8988T (cell line): ENCODE data around the gene PTPRO.

ENCODE experiments used
- DNase-seq: peaks from one replicate; pipeline ENCODE4 v3.0.0; 2011

PTPRO gene

GRCh38 chr12:15355766-15356165 lies 33.5 kb downstream of the PTPRO start:
- DNase-seq: no peak

GRCh38 chr12:15356951-15357364 lies 34.6 kb downstream of the PTPRO start:
- no peak for DNase-seq

- DNase-seq: no peak
These were observed 42.2 kb downstream of the PTPRO start for GRCh38 chr12:15364221-15365160.

GRCh38 chr12:15368812-15369211 lies 46.5 kb downstream of the PTPRO start:
- no peak for DNase-seq

- DNase-seq: no peak
These were observed 50.0 kb downstream of the PTPRO start for GRCh38 chr12:15372352-15372751.

- no peak for DNase-seq
These were observed 65.5 kb downstream of the PTPRO start for GRCh38 chr12:15387772-15388171.

- DNase-seq: no peak
These were observed 67.3 kb downstream of the PTPRO start for GRCh38 chr12:15389561-15389960.

- DNase-seq: no peak
These were observed 70.7 kb downstream of the PTPRO start for GRCh38 chr12:15393037-15393436.

GRCh38 chr12:15393995-15394394 lies 71.7 kb downstream of the PTPRO start:
- no peak for DNase-seq

GRCh38 chr12:15404485-15404884 lies 82.2 kb downstream of the PTPRO start:
- DNase-seq: no peak

- no peak for DNase-seq
These were observed 83.3 kb downstream of the PTPRO start for GRCh38 chr12:15405606-15406005.

- no peak for DNase-seq
These were observed 84.7 kb downstream of the PTPRO start for GRCh38 chr12:15407025-15407424.

- DNase-seq: no peak
These were observed 89.5 kb downstream of the PTPRO start for GRCh38 chr12:15411842-15412241.

- no peak for DNase-seq
These were observed 95.4 kb downstream of the PTPRO start for GRCh38 chr12:15417691-15418090.

- no peak for DNase-seq
These were observed 101.3 kb downstream of the PTPRO start for GRCh38 chr12:15423629-15424028.

- no peak for DNase-seq
These were observed 105.6 kb downstream of the PTPRO start for GRCh38 chr12:15427913-15428312.

- DNase-seq: no peak
These were observed 106.3 kb downstream of the PTPRO start for GRCh38 chr12:15428632-15429031.

- DNase-seq: no peak
These were observed 107.0 kb downstream of the PTPRO start for GRCh38 chr12:15429262-15429661.

GRCh38 chr12:15435597-15435996 lies 113.3 kb downstream of the PTPRO start:
- DNase-seq: no peak

- no peak for DNase-seq
These were observed 117.2 kb downstream of the PTPRO start for GRCh38 chr12:15439459-15439858.

GRCh38 chr12:15443050-15443449 lies 120.7 kb downstream of the PTPRO start:
- DNase-seq: no peak

- DNase-seq: no peak
These were observed 121.3 kb downstream of the PTPRO start for GRCh38 chr12:15443611-15444010.

- no peak for DNase-seq
These were observed 122.2 kb downstream of the PTPRO start for GRCh38 chr12:15444523-15444922.

- no peak for DNase-seq
These were observed 124.5 kb downstream of the PTPRO start for GRCh38 chr12:15446807-15447206.

- no peak for DNase-seq
These were observed 131.3 kb downstream of the PTPRO start for GRCh38 chr12:15453613-15454012.
